Measurements from ENCODE around the gene PCBP3.

Gene PCBP3

DNA sequence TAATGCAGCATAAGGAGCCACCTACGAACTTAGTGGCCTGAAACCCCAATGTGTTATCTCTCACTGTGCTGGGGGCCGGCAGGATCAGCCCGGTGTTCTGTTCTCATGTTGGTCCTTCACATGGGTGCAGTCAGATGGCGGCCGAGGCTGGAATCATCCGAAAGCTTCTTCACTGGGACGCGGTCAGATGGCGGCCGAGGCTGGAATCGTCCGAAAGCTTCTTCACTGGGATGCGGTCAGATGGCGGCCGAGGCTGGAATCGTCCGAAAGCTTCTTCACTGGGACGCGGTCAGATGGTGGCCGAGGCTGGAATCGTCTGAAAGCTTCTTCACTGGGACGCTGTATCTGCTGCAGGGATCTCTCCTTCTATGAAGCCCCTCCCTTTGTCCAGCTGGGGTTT is 12.6 kb upstream of the PCBP3 start:
- DNase-seq = peak in 2 of 42 donors; percentile 2 to 18
- intact Hi-C loops (cut with DNase I) = no loop called here

DNA sequence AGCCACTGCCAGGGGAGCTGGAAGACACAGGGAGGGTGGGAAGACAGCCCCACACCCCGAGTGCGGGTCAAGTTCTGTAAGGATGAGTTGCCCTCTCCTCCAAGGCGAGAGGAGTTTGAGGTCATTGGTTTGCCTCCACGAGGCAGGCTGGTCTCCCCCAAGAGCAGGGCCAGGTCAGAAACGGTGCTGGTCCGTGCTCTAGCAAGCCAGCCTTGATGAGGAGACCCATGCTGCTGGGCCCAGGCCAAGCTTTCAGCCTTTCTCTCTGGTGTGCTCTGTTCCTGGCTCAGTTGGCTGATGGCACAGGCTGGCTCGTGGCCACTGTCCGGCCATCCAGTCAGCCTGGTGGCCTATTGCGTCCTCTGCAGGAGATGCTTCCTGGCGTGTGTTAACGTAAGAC is 12.0 kb upstream of the PCBP3 start:
- peak in 2 of 42 donors; percentile 22 to 35 for DNase-seq
- intact Hi-C loops (cut with DNase I) = no loop called here

DNA sequence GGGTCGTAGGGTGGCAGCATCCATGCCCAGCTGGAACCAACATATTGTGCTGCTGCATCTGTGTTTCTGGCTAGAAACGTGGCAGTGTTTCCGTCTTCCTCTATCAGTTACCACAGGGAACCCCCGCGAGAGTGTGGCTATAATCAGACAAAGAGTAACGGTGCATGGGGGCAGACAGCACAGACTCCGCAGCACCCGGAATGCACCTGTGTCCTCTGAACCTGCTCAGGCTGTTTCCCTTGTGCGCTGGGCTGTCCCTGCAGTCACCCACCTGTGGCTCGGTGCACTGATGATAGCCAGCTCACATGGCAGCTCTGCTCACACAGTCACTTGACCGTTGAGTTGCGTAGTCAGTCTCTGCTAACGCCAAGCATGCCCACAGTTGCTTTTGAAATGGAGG is 11.4 kb upstream of the PCBP3 start:
- DNase-seq = no peak
- intact Hi-C loops (cut with DNase I) = no loop called here

DNA sequence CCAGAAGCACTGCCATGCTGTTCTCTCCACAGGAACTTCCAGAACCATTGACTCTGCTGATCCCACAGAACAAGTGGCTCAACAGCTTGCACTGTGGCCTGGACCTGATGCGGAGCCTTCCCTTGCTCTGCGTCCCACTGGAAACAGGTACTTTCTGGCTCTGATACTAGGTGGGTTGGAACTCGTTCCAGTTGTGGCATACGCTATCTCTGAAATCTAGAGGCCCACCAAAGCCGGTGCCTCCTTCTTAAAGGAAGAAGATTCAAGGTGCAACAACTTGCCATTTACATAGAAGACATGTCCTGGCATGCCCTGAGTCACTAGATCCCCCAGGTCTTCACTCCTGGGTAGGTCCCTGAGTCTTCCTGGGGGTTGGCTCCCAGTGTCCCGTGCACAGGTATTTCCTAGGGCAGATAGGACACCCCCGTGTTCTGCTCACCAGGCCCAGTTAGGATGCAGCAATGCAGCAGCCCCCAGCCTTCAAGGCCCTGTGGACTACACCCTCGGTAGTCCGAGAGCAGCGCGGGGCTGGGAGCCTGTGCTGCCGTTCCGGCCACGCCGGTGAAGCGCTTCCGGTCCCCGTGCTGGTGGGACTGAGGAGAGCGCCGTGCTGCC is 10.8 kb upstream of the PCBP3 start:
- peak in 1 of 42 donors; percentile 12 for DNase-seq
- intact Hi-C loops (cut with DNase I) = no loop called here

DNA sequence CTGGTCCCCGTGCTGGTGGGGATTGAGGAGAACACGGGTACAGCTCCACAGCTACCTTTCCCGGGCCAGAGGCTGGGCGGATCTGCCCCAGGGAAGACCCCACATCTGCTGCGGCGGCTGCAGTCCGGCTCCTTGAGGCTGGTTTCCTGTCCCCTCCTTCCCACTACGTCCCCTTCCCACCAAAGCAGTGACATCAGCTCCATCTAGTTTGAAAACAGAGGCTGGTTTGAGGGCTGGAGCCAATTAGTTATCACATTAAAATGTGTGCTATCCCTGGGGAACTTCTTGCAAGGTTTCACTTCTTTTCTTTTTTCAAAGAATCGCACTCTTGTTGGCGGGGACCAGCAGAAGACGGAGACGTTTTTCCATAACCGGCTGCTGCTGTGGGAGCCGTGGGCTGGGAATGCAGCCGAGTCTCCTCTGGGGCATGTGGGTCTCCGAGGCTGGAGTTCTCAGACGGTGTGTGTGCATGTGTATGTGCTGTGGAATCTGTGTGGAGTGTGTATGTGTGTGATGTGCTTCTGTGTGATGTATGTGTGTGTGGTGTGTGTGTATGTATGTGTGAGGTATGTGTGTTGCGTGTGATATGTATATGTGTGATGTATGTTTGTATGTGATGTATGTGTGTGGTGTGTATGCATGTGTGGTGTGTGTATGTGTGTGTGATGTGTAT is 8.9 kb upstream of the PCBP3 start:
- intact Hi-C loops (cut with DNase I) = no loop called here
- DNase-seq = no peak

DNA sequence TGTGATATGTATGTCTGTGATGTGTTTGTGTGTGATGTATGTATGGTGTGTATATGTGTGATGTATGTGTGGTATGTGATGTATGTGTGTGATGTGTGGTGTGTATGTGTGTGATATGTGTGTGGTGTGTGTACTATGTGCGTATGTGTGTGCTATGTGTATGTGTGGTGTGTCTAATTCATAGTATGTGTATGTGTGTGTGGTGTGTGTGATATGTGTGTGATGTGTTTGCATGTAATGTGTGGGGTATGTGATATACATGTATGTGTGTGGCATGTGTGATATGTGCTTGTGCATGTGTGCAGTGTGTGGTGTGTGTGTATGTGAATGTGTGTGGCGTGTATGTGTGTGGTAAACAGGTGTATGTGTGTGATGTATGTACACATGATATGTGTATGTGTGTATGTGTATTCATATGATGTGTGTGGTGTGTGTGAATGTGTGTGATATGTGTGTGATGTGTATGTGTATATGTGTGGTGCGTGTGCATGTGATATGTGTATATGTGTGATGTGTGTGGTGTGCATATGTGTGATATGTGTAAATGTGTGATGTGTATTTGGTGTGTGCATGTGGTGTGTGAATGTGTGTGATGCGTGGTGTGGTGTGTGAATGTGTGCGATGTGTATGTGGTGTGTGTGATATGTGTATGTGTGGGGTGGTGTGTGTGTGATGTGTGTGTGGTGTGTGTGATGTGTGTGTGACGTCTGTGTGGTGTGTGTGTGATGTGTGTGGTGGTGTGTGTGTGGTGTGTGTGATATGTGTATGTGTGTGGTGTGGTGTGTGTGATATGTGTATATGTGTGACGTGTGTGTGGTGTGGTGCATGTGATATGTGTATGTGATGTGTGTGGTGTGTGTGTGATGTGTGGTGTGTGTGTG is 8.0 kb upstream of the PCBP3 start:
- intact Hi-C loops (cut with DNase I) = no loop called here
- no peak for DNase-seq

DNA sequence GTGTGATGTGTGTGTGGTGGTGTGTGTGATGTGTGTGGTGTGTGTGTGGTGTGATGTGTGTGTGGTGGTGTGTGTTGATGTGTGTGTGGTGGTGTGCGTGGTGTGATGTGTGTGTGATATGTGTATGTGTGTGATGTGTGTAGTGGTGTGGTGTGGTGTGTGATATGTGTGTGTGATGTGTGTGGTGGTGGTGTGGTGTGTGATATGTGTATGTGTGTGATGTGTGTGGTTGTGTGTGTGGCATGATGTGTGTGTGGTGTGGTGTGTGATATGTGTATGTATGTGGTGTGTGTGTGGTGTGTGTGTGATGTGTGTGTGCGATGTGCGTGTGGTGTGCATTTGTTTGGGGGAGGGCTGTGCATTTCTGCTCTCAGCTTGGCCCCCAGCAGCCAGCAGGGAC is 7.1 kb upstream of the PCBP3 start:
- no peak for DNase-seq
- intact Hi-C loops (cut with DNase I) = no loop called here

DNA sequence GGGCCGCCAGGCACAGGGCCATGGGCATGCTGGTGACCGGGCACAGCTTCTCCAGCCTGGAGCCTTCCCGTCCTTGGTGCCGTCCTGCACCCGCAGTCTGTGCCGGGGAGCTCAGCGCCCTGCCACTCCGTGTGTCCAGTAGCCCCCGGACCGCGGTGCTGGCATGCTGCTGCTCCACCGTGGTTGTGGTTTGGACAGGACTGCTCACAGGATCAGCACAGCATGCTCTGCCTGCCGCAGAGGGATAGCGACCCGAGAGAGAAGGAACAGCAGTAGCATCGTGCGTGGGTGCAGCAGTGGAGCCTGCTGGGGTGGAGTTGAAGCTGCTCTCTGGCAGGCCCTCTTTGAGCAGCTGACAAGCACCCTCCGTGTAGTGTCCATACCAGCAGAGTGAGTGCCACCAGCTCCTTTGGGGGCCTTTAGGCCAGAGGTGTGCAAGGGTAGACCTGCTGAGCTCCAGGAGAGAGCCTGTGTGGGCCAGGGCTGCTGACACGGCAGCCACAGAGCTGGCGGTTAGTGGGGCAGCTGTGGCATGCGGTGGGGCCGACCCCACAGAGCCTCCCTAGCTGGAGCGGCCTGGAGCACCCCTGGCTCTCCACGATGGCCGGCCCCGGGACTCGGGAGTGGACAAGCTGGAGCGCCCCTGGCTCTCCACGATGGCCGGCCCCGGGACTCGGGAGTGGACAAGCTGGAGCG is 6.4 kb upstream of the PCBP3 start:
- DNase-seq = no peak
- intact Hi-C loops (cut with DNase I) = no loop called here

DNA sequence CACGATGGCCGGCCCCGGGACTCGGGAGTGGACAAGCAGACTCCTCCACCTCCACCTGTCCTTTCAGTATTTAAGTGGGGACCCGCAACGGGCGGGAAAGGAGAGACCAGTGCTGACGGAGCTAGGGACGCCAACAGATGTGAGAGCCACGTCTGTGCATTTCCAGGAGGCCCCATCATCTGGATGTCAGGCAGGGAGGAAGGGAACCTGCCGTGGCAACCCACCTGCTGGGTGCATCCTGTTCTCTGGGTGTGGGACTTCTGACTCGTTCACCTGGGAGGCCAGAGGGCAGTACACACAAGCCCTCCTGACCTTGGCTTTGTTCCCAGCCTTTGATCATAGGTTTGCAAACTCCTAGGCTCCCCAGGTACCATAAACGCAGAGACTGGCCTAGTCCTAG is 5.6 kb upstream of the PCBP3 start:
- DNase-seq = peak in 1 of 42 donors; percentile 37

DNA sequence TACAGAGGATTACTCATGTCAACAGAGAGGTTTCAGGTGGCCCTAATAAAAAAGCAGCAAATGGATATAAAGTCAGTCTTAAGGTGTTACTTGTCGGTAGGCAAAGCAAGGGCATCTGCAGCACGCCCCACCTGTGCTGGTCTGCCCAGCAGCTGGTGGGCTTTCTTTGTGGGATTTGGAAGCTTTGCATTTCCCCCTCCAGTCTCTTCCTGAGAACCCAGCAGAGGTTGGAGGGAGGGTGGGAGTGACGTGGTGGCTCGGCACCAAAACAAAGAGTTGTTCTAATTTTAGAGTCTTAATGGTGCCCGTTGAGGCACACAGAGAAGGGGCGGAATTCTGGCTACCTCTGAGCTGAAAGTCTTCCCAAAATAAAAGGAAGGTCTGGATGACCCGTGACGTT is 4.8 kb upstream of the PCBP3 start:
- intact Hi-C loops (cut with DNase I) = no loop called here
- DNase-seq = peak in 1 of 42 donors; percentile 35

More for the DNA sequence above, 5.6 kb upstream of the PCBP3 start:
- intact Hi-C loops (cut with DNase I) = no loop called here

DNA sequence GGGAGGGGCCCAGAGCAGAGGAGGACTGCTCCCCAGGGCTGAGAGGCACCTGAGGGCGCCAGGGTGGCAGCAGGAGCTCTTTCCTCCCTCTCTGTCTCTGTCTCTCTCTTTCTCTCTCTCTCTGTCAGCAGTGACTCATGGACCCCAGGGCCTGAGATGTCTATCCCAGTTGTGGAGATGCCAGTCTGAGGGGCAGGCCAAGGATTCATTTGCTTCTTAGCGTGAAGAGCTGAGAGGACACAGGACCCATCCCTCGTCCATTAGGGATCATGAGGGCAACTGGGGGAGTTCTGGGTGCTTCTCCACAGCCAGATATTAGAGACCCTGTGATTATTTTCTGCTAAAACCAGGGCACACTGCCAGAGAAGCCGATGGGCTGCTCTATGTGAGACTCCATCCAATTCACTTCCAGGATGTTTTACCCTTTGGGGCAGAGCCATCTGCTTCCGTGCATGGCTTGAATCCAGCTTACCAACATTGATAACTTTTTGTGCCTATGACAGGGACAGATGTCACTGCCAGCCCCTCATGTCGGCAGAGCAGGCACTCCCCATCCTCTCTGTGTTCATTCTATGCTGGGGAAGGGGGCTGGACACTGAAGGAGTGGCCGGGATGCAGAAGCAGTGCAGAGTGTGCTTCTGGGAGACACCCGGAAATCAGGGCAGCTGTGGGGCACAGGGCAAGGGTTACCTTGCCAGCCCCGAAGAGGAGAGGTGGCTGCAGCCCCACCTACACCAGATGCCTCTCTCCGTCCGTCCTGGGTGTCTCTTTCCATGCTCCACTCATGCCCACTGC is 4.1 kb upstream of the PCBP3 start:
- peak in 1 of 42 donors; percentile 41 for DNase-seq
- intact Hi-C loops (cut with DNase I) = no loop called here

DNA sequence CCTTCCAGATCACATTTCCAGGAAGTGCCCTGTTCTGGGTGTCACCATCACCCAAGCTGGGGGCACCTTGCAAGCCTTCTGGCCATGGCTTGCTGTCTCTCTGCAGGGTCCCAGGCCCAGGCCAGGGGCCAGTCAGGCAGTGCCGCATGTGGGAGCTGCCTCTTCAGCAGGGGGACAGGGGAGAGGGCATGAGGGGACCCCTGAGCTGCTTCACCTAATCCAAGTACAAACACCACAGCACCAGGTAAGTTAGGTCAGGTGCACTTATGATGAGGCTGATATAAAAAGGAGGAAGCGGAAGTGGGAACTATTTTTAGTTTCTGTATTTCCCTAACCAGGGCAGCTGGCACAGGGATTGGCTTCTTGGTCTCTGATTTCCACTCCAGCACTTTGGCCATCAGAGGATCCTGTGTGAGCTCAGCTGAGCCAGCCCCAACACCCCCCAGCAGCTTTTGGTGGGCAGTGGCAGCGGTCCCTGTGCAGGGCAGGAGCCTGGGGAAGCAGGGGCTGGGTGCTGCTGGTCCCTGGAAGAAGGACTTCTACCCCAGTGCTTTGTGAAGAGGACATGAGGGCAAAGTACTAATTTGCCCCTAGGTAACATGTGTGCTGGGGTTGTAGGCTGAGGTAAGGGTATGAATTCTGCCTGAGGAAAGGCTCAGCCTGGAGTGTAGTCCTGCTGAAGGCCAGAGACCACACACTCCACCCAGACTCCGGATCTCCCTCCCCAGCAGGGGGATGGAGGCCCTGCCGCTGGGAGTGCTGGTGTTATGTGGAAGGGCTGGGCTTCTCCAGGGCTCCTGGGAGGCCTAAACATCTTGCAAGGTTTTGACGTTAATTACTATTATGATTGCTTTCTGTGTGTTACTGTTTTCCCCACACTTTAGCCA is 3.3 kb upstream of the PCBP3 start:
- intact Hi-C loops (cut with DNase I) = no loop called here
- DNase-seq = no peak

DNA sequence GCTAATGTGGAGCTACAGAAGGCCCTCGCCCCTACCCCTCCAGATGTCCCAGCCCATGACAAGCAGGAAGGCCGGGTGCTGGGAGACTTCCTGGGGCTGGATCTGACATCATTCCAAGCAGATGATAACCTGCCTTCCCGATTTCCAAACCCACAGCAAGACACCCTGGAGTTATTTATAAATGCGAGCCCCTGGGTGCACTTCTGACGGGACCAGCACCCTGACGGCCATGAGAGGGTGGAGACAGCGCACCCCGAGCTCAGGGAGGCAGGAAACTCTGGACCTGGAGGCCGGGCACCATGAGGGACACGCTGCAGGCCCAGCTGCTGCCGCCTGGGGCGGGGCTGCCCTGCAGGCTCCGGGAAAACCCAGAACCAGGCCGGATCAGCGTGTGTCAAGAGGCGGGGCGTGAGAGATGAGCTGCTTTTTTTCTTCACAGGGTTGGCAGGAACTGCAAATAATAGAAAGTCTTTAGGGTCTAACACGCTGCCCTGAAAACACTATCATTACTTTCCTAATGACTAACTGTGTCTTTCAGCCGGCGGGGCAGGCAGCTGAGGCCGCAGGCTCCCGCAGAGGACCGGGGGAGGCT is 2.5 kb upstream of the PCBP3 start:
- no peak for DNase-seq
- intact Hi-C loops (cut with DNase I) = no loop called here

DNA sequence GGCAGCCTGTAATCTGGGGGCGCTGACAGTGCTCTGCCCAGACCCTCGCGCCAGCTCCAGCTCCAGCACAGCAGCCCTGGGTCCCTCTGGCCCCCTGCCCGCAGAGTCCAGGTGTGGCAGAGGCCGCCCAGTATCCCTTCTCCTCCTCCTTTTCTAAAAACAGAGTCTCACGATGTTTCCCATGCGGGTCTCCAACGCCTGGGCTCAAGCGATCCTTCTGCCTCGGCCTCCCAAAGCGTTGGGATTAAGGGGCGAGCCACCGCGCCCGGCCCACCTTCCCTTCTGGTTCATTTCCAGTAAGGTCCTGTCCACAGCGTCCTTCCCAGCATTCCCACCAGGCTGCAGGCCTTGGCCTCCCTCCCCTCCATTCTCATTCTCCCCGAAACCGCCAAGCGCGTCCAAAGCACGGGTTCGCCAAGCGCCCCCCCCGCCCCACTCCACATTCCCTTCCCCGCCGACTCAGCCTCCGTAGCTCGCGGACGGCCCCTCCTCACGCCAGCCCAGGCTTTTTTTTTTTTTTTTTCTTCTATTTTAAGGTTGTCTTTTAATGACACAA is 2.0 kb upstream of the PCBP3 start:
- no peak for DNase-seq
- intact Hi-C loops (cut with DNase I) = no loop called here

DNA sequence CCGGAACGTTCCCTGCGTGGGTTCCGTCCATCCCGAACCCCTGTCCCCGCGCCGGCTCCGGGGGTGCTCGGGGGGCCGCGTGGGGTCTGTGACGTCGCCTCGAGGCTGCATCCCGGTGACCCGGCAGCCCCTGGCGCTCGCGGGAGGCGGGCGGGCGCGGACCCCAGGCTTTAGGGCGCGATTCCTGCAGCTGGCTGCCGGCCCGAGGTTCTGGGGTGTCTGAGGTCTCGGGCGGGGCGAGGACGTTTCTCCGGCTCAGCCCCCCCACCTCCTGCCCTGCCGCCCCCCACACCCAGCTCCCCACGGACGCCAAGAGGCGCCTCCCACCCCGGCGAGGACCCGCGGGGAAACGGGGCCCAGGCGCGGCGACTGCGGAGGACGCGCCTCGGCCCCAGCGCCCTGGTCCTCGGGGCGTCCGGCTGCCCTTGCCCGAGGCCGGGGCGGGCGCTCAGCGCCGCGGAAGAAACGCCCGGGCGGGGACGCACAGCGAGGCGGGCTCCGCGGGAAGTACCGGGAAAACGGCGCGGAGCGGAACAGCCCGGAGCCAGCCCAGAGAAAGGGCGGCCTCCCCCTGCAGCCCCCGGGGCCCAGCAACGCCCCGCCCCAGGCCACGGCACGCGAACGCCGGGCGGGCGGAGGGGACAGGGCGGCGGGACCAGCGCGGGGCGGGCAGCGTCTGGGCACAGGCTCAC is 1.3 kb upstream of the PCBP3 start:
- intact Hi-C loops (cut with DNase I) = no loop called here

DNA sequence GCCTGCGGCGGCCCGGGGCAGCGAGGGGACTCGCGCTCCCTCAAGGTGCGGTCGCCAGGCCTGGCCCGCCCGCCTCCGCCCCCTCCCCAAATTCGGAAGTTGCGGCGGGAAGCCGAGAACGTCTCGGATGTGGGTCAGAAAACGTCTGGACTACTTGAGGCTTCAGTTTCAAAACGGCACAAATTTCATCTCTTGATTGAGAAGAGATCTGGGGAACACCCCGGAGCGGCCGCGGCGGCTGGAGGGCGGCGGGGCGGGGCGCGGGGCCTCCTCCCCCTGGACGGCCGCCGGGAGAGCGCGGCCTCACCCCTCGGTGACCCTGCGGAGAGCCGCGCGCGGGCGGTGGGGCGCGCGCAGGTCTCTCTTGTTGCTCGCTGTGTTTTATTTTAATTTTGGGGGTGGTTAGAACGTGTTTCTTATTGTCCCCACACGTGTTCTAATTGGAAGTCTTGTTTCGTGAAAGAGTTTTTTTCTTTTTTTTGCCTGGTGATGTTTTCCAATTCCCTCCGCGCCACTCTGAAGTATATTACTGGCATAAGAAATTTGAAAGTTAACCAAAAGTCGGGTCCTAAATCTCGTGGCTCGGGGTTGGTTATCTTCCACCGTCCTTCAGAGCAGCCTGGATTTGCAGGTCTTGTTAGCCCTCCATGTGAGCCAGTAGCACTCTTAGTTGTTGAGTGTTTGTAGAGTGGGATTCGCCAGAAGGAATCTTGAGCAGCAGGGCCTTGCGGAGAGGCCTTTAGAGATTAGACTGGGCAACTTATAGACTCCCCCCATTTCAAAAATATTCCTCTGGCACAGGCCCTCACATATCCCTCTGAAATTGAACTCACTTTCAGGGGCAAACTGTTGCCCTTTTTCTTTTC is 749 bp downstream of the PCBP3 start:
- intact Hi-C loops (cut with DNase I) = no loop called here
- DNase-seq = no peak

More for the DNA sequence above, 1.3 kb upstream of the PCBP3 start:
- DNase-seq = peak in 2 of 42 donors; percentile 26 to 30

All from head of caudate nucleus (tissue), 42 donors.